HCT116 (cell line): ENCODE measurements around the gene SLMAP. TPM values are rescaled to one million over a fixed set of nuclear protein-coding genes. Genes with fewer than 3 reads are reported as not detected.

Experiments
- ATAC-seq: fragments of 200-7000 bp; cut with Tn5 transposase; 2 replicates; pipeline ENCODE4 v1.9.1; 2020; ENCODE audit warnings: mild to moderate bottlenecking, moderate library complexity
- BruUV-seq: library from RNA; stranded (reverse); fragments of 400-500 nt; replicated peaks from 2 replicates; lab custom pipeline; 2021; lab: Mats Ljungman, UMichigan
- CTCF ChIA-PET: fragments of 300-600 bp; sonication (Branson Sonifier 250); formaldehyde crosslinking; loops from one replicate; lab custom pipeline; 2021; ENCODE audit warnings: antibody characterized with exemption; lab: Charles Lee
- POLR2A ChIA-PET: fragments of 300-600, 350-600 bp; sonication (Branson Sonifier 250); formaldehyde crosslinking; loops from one replicate; lab custom pipeline; 2021; ENCODE audit warnings: antibody characterized with exemption; lab: Charles Lee
- RAD21 ChIA-PET, 2 experiments: fragments of 300-600 bp; sonication (Branson Sonifier 250); formaldehyde crosslinking; loops; one replicate each; lab custom pipeline; 2023; ENCODE audit warnings: low total read pairs in 2 of 2; ENCODE audit not compliant: uncharacterized antibody in 2 of 2, unreplicated experiment in 2 of 2, low non-redundant PET in 1 of 2; lab: Charles Lee
- DNase-seq: peaks from one replicate; pipeline ENCODE4 v3.0.0-alpha.2; 2010; ENCODE audit warnings: low read depth, low spot score
- H2AFZ ChIP-seq: fragments of 200-600 bp; shearing (Covaris generic), sonication (generic); 2 replicates; pipeline ENCODE4 v1.6.1; 2017; ENCODE audit warnings: low read depth, mixed run types, mixed read lengths, antibody characterized with exemption, low read length; ENCODE audit not compliant: poor library complexity, severe bottlenecking
- H3K27ac ChIP-seq: 2 replicates; pipeline ENCODE4 v1.5.1; 2012; ENCODE audit warnings: low read depth, low read length
- H3K27me3 ChIP-seq: fragments of 200-600 bp; sonication (generic); 2 replicates; pipeline ENCODE4 v1.6.1; 2016; ENCODE audit warnings: mixed run types, low read length, mixed read lengths; ENCODE audit not compliant: insufficient read depth
- H3K36me3 ChIP-seq, 2 experiments: fragments of 200-500 bp in 1 of 2; fragments of 200-600 bp in 1 of 2; sonication (Bioruptor generic) in 1 of 2; sonication (generic) in 1 of 2; 2 replicates each; pipeline versions ENCODE4 v1.5.1 to v1.6.1; 2014 to 2016; ENCODE audit warnings: low read length in 2 of 2, inconsistent platforms in 1 of 2, mixed read lengths in 1 of 2, mixed run types in 1 of 2; ENCODE audit not compliant: insufficient read depth in 2 of 2, control insufficient read depth in 1 of 2
- H3K4me1 ChIP-seq, 2 experiments: fragments of 200-600 bp in 1 of 2; sonication (generic) in 1 of 2; 2 replicates each; pipeline versions ENCODE4 v1.5.1 to v1.6.1; 2012 to 2017; ENCODE audit warnings: low read length in 2 of 2, inconsistent platforms in 1 of 2, mild to moderate bottlenecking in 1 of 2, mixed read lengths in 1 of 2, mixed run types in 1 of 2, moderate library complexity in 1 of 2; ENCODE audit not compliant: insufficient read depth in 2 of 2, control insufficient read depth in 1 of 2
- H3K4me2 ChIP-seq: fragments of 200-600 bp; sonication (generic); 2 replicates; pipeline ENCODE4 v1.6.1; 2017; ENCODE audit warnings: mixed run types, low read length, mixed read lengths
- H3K4me3 ChIP-seq, 2 experiments: fragments of 200-600 bp in 1 of 2; sonication (generic) in 1 of 2; replicated peaks in 1 of 2; 2 replicates each; pipeline ENCODE4 v1.5.1; 2011 to 2016; ENCODE audit warnings: low read length in 2 of 2, control low read depth in 1 of 2, low read depth in 1 of 2, mild to moderate bottlenecking in 1 of 2, mixed read lengths in 1 of 2, mixed run types in 1 of 2
- H3K79me2 ChIP-seq: fragments of 200-600 bp; sonication (generic); 2 replicates; pipeline ENCODE4 v1.6.1; 2017; ENCODE audit warnings: mild to moderate bottlenecking, mixed run types, low read length, moderate library complexity, mixed read lengths; ENCODE audit not compliant: insufficient read depth
- H3K9ac ChIP-seq: fragments of 200-600 bp; sonication (generic); 2 replicates; pipeline ENCODE4 v1.6.1; 2016; ENCODE audit warnings: low read length, mixed read lengths
- H3K9me2 ChIP-seq: fragments of 200-600 bp; sonication (generic), shearing (Covaris generic); 2 replicates; pipeline ENCODE4 v1.6.1; 2017; ENCODE audit warnings: mixed run types, mild to moderate bottlenecking, moderate library complexity; ENCODE audit not compliant: insufficient read depth
- H3K9me3 ChIP-seq, 2 experiments: fragments of 200-500 bp in 1 of 2; fragments of 200-600 bp in 1 of 2; sonication (Bioruptor generic) in 1 of 2; sonication (generic) in 1 of 2; 2 replicates each; pipeline ENCODE4 v1.6.1; 2014 to 2017; ENCODE audit warnings: low read length in 2 of 2, mixed read lengths in 2 of 2, inconsistent platforms in 1 of 2, low read depth in 1 of 2, mild to moderate bottlenecking in 1 of 2, mixed run types in 1 of 2, moderate library complexity in 1 of 2; ENCODE audit not compliant: control insufficient read depth in 1 of 2, insufficient read depth in 1 of 2
- H4K20me1 ChIP-seq: fragments of 200-600 bp; sonication (generic), shearing (Covaris generic); 2 replicates; pipeline ENCODE4 v1.6.1; 2017; ENCODE audit warnings: mixed run types, mild to moderate bottlenecking, moderate library complexity; ENCODE audit not compliant: insufficient read depth
- ATF3 ChIP-seq: IDR thresholded peaks from 2 replicates; pipeline ENCODE4 v1.6.1; 2012
- CBX3 ChIP-seq: IDR thresholded peaks from 2 replicates; pipeline ENCODE4 v1.6.1; 2012; ENCODE audit warnings: low read depth
- CTCF ChIP-seq, 3 experiments: fragments of 200-600 bp in 1 of 3; sonication (generic) in 1 of 3; IDR thresholded peaks in 2 of 3; conservative IDR thresholded peaks in 1 of 3; 2 replicates each; pipeline ENCODE4 v1.5.1; 2012 to 2017; ENCODE audit warnings: low read depth in 2 of 3, low read length in 2 of 3, antibody characterized with exemption in 1 of 3, borderline replicate concordance in 1 of 3, control low read depth in 1 of 3, mild to moderate bottlenecking in 1 of 3, mixed read lengths in 1 of 3, mixed run types in 1 of 3, moderate library complexity in 1 of 3; ENCODE audit not compliant: insufficient read depth in 1 of 3
- ELF1 ChIP-seq: IDR thresholded peaks from 2 replicates; pipeline ENCODE4 v1.6.1; 2012; ENCODE audit warnings: low read depth, borderline replicate concordance
- JUND ChIP-seq: IDR thresholded peaks from 2 replicates; pipeline ENCODE4 v1.6.1; 2012
- REST ChIP-seq: IDR thresholded peaks from 2 replicates; pipeline ENCODE4 v1.6.1; 2012; ENCODE audit warnings: low read depth
- SP1 ChIP-seq: IDR thresholded peaks from 2 replicates; pipeline ENCODE4 v1.6.1; 2012; ENCODE audit warnings: low read depth
- YY1 ChIP-seq: IDR thresholded peaks from 2 replicates; pipeline ENCODE4 v1.6.1; 2011; ENCODE audit warnings: low read length, low read depth, moderate library complexity, mild to moderate bottlenecking; ENCODE audit not compliant: insufficient replicate concordance; ENCODE audit errors: extremely low read depth
- ZFX ChIP-seq: fragments of 450-650 bp; IDR thresholded peaks from 2 replicates; pipeline ENCODE4 v1.6.1; 2017
- intact Hi-C: fragments of 100-400 bp; cut with micrococcal nuclease; formaldehyde crosslinking; loops from 2 replicates; pipeline ENCODE4 v1.10.0; 2022
- total RNA-seq: library from RNA; stranded (reverse); gene quantifications from one replicate; pipeline ENCODE4 v1.2.1, GENCODE V29; 2021; ENCODE audit not compliant: unreplicated experiment

Gene SLMAP
- total RNA-seq, 1 experiment from 2014 or later, result 81.0 TPM

DNA sequence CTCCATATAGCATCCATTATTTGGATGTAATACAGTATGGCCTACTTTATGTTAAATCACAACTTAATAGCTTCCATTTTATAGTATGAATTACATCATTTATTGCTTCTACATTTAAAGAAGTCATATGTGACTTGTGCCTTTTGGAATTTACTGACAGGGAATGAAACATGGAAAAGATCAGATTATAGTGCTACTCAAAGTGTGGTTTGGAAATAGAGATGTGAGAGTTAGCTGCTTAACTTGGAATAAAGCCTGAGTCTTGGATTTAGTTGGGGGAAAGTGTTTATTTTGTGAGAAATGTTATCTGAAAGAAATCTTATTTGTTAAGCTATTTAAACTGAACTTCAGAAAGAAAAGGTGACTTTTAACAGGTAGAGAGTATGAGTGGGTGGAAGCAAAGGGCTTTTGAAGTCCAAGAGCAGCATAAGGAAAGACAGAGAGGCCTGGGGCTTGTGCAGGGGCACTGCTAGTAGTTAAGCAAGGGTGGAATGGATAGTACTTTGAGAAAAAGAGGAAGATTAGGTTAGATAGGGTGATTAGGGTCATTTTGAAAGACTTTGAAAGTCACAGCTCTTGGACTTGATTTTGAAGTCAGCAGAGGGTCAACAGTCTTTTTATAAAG lies 60.5 kb downstream of the SLMAP start:
- Histone ChIP-seq H3K27me3 (no peaks in the 10 kb centered on the region), H3K4me3 (no peak overlapping the region), H2AFZ (no peak overlapping the region), H3K9me2 (no peaks in the 10 kb centered on the region), H3K27ac (no peak overlapping the region), H3K4me2 (no peak overlapping the region), H3K4me1 (peaks cover 5 to 18% of the 10 kb centered on the region in 2 experiments), H3K9ac (no peak overlapping the region), H3K79me2 (peaks cover 97% of the 10 kb centered on the region), H3K36me3 (no peaks in the 10 kb centered on the region), H4K20me1 (peaks cover 6% of the 10 kb centered on the region; the same call in 1 of the 2 replicates), H3K9me3 (peaks cover 0 to 9% of the 10 kb centered on the region in 2 experiments; a peak in 2 of 4 replicates)
- RAD21 ChIA-PET, result no interaction called here
- POLR2A ChIA-PET, result interaction anchor here (0.7 kb wide), 1 partner anchor 11 kb away, joined by 3 read pairs; no protein-coding TSS in a partner anchor
- ATAC-seq (no peak), DNase-seq (no peak)
- CTCF ChIA-PET, result no interaction called here
- no peak for TF ChIP-seq REST
- TF ChIP-seq CBX3, result no peak
- no peak for TF ChIP-seq YY1
- TF ChIP-seq ATF3, result no peak
- no peak for TF ChIP-seq ELF1
- no peak for TF ChIP-seq JUND
- TF ChIP-seq SP1, result no peak
- TF ChIP-seq CTCF (IDR thresholded peaks at IDR 0.05 in 2 of 3, conservative IDR thresholded peaks at IDR 0.05 in 1 of 3; ENCODE audit: borderline replicate concordance in 1 of 3, insufficient read depth in 1 of 3, low read depth in 2 of 3, low read length in 2 of 3), result no peak
- no peak for TF ChIP-seq ZFX
- intact Hi-C loops, result no loop called here
- no TSS peak for BruUV-seq
